22Rv1 (cell line): ENCODE measurements around the gene BRD3.

Experiments
- CTCF ChIP-seq: fragments of 450-650 bp; IDR thresholded peaks from 2 replicates; pipeline ENCODE4 v1.5.1; 2017; ENCODE audit warnings: mild to moderate bottlenecking
- ZFX ChIP-seq: fragments of 450-650 bp; IDR thresholded peaks from 2 replicates; pipeline ENCODE4 v1.6.1; 2017; ENCODE audit warnings: antibody characterized with exemption, borderline replicate concordance

- TF ChIP-seq CTCF (no peak), ZFX (no peak)
Observed at GRCh38 chr9:134067904-134068743, at the start of gene BRD3.
